Tibial nerve (tissue), 4 donors: ENCODE results near the gene TMPRSS12. TPM values are rescaled to one million over a fixed set of nuclear protein-coding genes. Genes with fewer than 3 reads are reported as not detected.
A peak's percentile ranks its signal among the peaks of the same experiment; 100 is the strongest.
"Not testable (repeated sequence)": the region's sequence is repeated elsewhere in the genome, so short reads cannot be mapped to it uniquely, and the experiment has no call there.

Experiments used
- DNase-seq, 2 donors: peaks; one replicate each; pipeline ENCODE4 v3.0.0-alpha.2; 2019; ENCODE audit warnings: low spot score in 2 of 2
- H3K27ac ChIP-seq, 4 donors: fragments of 200-600 bp; sonication (generic) in 3 of 4; one replicate each; pipeline ENCODE4 v1.5.1; 2017 to 2019; ENCODE audit warnings: mild to moderate bottlenecking in 1 of 4
- H3K27me3 ChIP-seq, 2 donors: fragments of 200-600 bp; sonication (generic) in 1 of 2; one replicate each; pipeline versions ENCODE4 v1.5.1 to v1.6.0; 2017 to 2019
- H3K36me3 ChIP-seq, 3 donors: fragments of 200-600 bp; sonication (generic); one replicate each; pipeline ENCODE4 v1.5.1; 2018 to 2019
- H3K4me1 ChIP-seq, 4 donors: fragments of 200-600 bp; sonication (generic) in 3 of 4; one replicate each; pipeline ENCODE4 v1.5.1; 2017 to 2019
- H3K4me3 ChIP-seq, 4 donors: fragments of 200-600 bp; sonication (generic) in 3 of 4; one replicate each; pipeline ENCODE4 v1.5.1; 2017 to 2019; ENCODE audit warnings: mild to moderate bottlenecking in 1 of 4, moderate library complexity in 1 of 4
- H3K9me3 ChIP-seq, 4 donors: fragments of 200-600 bp; sonication (generic) in 3 of 4; one replicate each; pipeline ENCODE4 v1.5.1; 2017 to 2019
- EP300 ChIP-seq, 2 donors: sonication (generic); formaldehyde crosslinking; IDR thresholded peaks; one replicate each; pipeline ENCODE4 v1.6.1; 2017; ENCODE audit warnings: antibody characterized with exemption in 2 of 2, mild to moderate bottlenecking in 1 of 2
- POLR2A ChIP-seq, 2 donors: fragments of 450-650 bp; IDR thresholded peaks; one replicate each; pipeline ENCODE4 v1.6.1; 2017; ENCODE audit warnings: antibody characterized with exemption in 2 of 2, mild to moderate bottlenecking in 2 of 2, moderate library complexity in 2 of 2
- WGBS, 2 donors: methylation state at CpG; one replicate each; pipeline ENCODE4 v1.1.5; 2018; 5-methylcytosine and 5-hydroxymethylcytosine counted together
- total RNA-seq, 4 donors: library from RNA; depleted of rRNA; stranded (reverse); fragments of >200 nt; gene quantifications; one replicate each; pipeline ENCODE4 v1.1.0, GENCODE V29; 2016
- TF ChIP-seq, protein P1 (sequence below), 5 experiments: fragments of 200-600 bp in 3 of 5; fragments of 450-650 bp in 2 of 5; sonication (generic) in 3 of 5; IDR thresholded peaks; one replicate each; pipeline ENCODE4 v1.5.1; 2016 to 2019; ENCODE audit warnings: antibody characterized with exemption in 5 of 5, mild to moderate bottlenecking in 3 of 5, moderate library complexity in 2 of 5

TMPRSS12 gene
- total RNA-seq, 4 donors from 2014 or later, result not detected

DNA sequence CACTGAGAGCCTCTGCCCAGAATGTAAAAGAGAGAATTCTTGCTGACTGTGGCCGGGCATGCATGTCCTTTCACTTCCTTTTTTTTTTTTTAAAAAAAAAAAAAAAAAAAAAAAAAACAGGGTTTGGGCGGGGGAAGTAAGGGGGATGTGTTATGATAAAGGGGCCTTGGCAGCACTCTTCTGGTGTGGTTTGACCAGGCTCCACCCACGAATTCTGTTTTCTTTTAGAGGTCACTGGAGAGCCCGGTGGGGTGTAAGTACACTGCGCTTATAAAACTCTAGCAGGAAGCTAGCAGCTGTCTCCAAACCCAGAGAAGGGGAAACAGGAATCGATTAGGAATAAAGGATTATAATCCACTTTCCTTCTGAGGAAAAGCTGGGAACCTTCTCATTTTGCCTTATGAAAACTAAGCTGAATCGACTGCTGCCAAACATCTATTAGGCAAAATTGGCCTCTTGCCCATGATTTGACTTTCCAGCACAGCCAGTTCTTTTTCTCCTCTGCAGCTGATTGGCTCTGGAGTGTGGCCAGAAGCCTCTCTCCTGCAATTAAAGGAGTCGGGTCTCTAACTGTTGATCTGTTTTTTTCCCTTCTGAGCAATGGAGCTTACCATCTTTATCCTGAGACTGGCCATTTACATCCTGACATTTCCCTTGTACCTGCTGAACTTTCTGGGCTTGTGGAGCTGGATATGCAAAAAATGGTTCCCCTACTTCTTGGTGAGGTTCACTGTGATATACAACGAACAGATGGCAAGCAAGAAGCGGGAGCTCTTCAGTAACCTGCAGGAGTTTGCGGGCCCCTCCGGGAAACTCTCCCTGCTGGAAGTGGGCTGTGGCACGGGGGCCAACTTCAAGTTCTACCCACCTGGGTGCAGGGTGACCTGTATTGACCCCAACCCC lies 82.0 kb downstream of the TMPRSS12 start:
- peak; percentile 94 to 99 for DNase-seq
- H3K9me3 ChIP-seq, result no peaks in the 10 kb centered on the region
- WGBS, 2 donors, result 2 to 5% methylated on average over 13 of the region's 13 CpGs
- H3K4me3 ChIP-seq, result peak overlapping the region; percentile 60 to 81 (median 66)
- no peaks in the 10 kb centered on the region for H3K27me3 ChIP-seq
- H3K4me1 ChIP-seq, result peaks cover 0 to 34% (median 18%) of the 10 kb centered on the region in 4 donors
- H3K27ac ChIP-seq, result peak overlapping the region; percentile 63 to 93 (median 87)
- TF ChIP-seq, protein P1, sequence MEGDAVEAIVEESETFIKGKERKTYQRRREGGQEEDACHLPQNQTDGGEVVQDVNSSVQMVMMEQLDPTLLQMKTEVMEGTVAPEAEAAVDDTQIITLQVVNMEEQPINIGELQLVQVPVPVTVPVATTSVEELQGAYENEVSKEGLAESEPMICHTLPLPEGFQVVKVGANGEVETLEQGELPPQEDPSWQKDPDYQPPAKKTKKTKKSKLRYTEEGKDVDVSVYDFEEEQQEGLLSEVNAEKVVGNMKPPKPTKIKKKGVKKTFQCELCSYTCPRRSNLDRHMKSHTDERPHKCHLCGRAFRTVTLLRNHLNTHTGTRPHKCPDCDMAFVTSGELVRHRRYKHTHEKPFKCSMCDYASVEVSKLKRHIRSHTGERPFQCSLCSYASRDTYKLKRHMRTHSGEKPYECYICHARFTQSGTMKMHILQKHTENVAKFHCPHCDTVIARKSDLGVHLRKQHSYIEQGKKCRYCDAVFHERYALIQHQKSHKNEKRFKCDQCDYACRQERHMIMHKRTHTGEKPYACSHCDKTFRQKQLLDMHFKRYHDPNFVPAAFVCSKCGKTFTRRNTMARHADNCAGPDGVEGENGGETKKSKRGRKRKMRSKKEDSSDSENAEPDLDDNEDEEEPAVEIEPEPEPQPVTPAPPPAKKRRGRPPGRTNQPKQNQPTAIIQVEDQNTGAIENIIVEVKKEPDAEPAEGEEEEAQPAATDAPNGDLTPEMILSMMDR (IDR thresholded peaks at IDR 0.05), result no peak
- peak in 1 of 2 donors; percentile 86 for TF ChIP-seq EP300 (IDR thresholded peaks at IDR 0.05)
- peak in 1 of 2 donors; percentile 35 for TF ChIP-seq POLR2A (IDR thresholded peaks at IDR 0.05)
- peaks cover 0 to 20% (median 0%) of the 10 kb centered on the region in 3 donors for H3K36me3 ChIP-seq

DNA sequence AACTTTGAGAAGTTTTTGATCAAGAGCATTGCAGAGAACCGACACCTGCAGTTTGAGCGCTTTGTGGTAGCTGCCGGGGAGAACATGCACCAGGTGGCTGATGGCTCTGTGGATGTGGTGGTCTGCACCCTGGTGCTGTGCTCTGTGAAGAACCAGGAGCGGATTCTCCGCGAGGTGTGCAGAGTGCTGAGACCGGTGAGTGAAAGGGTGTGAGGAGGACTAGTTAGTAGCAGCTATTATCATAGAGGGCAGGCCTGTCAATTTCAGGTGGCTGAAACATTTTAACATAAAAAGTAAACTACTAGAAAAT lies 82.6 kb downstream of the TMPRSS12 start:
- Histone ChIP-seq H3K9me3 (no peaks in the 10 kb centered on the region), H3K36me3 (peaks cover 0 to 26% (median 0%) of the 10 kb centered on the region in 3 donors), H3K4me1 (peaks cover 0 to 38% (median 18%) of the 10 kb centered on the region in 4 donors), H3K27ac (peak overlapping the region; percentile 63 to 93 (median 87)), H3K27me3 (no peaks in the 10 kb centered on the region), H3K4me3 (peak overlapping the region; percentile 60 to 81 (median 66))
- 10 to 22% methylated on average over 7 of the region's 7 CpGs for WGBS, 2 donors
- no peak for DNase-seq
- TF ChIP-seq POLR2A (IDR thresholded peaks at IDR 0.05), result no peak
- TF ChIP-seq, protein P1 (IDR thresholded peaks at IDR 0.05), result no peak
- no peak for TF ChIP-seq EP300 (IDR thresholded peaks at IDR 0.05)

DNA sequence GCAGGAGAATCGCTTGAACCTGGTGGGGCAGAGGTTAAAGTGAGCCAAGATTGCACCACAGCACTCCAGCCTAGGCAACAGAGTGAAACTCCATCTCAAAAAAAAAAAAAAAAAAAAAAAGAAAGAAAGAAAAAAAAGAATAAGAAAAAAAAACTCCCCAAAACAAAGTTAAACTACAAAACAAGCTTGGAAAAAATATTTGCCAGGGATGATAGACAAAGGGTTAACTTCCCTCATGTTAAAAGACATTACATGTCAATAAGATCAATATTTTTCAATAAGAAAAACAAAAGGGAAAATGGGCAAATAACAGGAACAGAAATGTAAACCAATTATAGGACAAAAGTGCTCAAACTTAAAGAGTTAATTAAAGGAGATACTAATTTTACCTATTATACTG lies 83.2 kb downstream of the TMPRSS12 start:
- peaks cover 0 to 32% (median 0%) of the 10 kb centered on the region in 3 donors for H3K36me3 ChIP-seq
- peaks cover 0 to 44% (median 18%) of the 10 kb centered on the region in 4 donors for H3K4me1 ChIP-seq
- H3K9me3 ChIP-seq, result no peaks in the 10 kb centered on the region
- peak overlapping the region; percentile 63 to 93 (median 87) for H3K27ac ChIP-seq
- 67% methylated on average over 1 of the region's 1 CpG for WGBS, 2 donors
- H3K27me3 ChIP-seq, result no peaks in the 10 kb centered on the region
- TF ChIP-seq, protein P1 (IDR thresholded peaks at IDR 0.05), result no peak
- TF ChIP-seq POLR2A (IDR thresholded peaks at IDR 0.05), result no peak
- TF ChIP-seq EP300 (IDR thresholded peaks at IDR 0.05), result no peak
- no peak for DNase-seq
- peak overlapping the region; percentile 60 to 81 (median 66) for H3K4me3 ChIP-seq

DNA sequence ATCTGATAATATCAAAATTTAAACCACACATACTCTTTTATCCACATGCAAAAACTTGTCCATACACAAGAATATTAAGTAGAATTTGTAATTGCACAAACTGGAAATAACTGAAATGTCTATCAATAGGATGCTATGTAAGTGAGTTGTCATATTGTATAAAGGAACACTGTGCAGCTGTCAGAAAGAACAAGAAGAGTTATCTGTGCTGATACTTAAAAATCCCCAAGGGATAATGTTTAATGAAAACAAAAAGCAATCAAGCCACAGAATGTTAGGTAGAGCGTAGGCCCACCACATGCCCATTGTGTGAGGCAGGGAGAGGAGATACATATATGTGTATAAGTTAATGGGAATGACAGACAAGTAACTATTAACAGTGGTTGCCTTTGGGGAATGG lies 83.7 kb downstream of the TMPRSS12 start:
- Histone ChIP-seq H3K9me3 (no peaks in the 10 kb centered on the region), H3K27ac (peak overlapping the region; percentile 63 to 93 (median 87)), H3K4me1 (peaks cover 0 to 47% (median 18%) of the 10 kb centered on the region in 4 donors), H3K36me3 (peaks cover 0 to 37% (median 0%) of the 10 kb centered on the region in 3 donors), H3K27me3 (no peaks in the 10 kb centered on the region), H3K4me3 (peak overlapping the region; percentile 60 to 81 (median 66))
- TF ChIP-seq POLR2A (IDR thresholded peaks at IDR 0.05) (no peak), EP300 (IDR thresholded peaks at IDR 0.05) (no peak)
- TF ChIP-seq, protein P1 (IDR thresholded peaks at IDR 0.05), result no peak
- WGBS, 2 donors, result 16 to 23% methylated on average over 1 of the region's 1 CpG
- DNase-seq, result no peak

DNA sequence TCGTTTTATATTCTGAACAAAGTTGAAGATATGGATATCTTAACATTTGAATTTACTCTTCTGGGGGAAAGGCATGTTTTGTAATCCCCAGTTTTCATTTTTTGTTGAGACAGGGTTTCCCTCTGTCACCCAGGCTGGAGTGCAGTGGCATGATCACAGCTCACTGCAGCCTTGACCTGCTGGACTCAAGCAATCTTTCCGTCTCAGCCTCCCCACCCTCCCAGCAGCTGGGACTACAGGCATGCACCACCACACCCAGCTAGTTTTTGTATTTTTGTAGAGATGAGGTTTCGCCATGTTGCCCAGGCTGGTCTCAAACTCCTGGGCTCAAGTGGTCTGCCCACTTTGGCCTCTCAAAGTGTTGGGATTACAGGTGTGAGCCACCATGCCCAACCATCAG lies 84.2 kb downstream of the TMPRSS12 start:
- H3K9me3 ChIP-seq, H3K27me3 ChIP-seq, DNase-seq: not testable (repeated sequence)
- Histone ChIP-seq H3K4me1 (peaks cover 0 to 50% (median 17%) of the 10 kb centered on the region in 4 donors), H3K36me3 (peaks cover 0 to 41% (median 0%) of the 10 kb centered on the region in 3 donors), H3K4me3 (peak overlapping the region; percentile 60 to 81 (median 66)), H3K27ac (peak overlapping the region; percentile 63 to 93 (median 87))
- WGBS, 2 donors, result 35 to 38% methylated on average over 3 of the region's 3 CpGs
